GM12878 (cell line): ENCODE results near the gene EVX1. TPM values are rescaled to one million over a fixed set of nuclear protein-coding genes. Genes with fewer than 3 reads are reported as not detected.

Source experiments
- ATAC-seq: fragments of 200-7000 bp; cut with Tn5 transposase; 3 replicates; pipeline ENCODE4 v1.9.1; 2020; ENCODE audit warnings: mild to moderate bottlenecking, moderate library complexity
- BruUV-seq: library from RNA; stranded (reverse); fragments of 400-500 nt; replicated peaks from 2 replicates; lab custom pipeline; 2021; lab: Mats Ljungman, UMichigan
- CTCF ChIA-PET: fragments of 300-600 bp; sonication (Branson Sonifier 250); formaldehyde crosslinking; extraction: SDS; loops from one replicate; lab custom pipeline; 2021; ENCODE audit warnings: inconsistent platforms; lab: Yijun Ruan, JAX
- POLR2A ChIA-PET: fragments of 350-600 bp; formaldehyde crosslinking; extraction: SDS; loops from one replicate; lab custom pipeline; 2021; ENCODE audit warnings: inconsistent platforms; lab: Charles Lee
- RAD21 ChIA-PET: fragments of 300-600 bp; sonication (Branson Sonifier 250); formaldehyde crosslinking; loops from one replicate; lab custom pipeline; 2023; ENCODE audit warnings: antibody characterized with exemption; ENCODE audit not compliant: unreplicated experiment; lab: Charles Lee
- SMC1A ChIA-PET: fragments of 300-600 bp; sonication (Branson Sonifier 250); formaldehyde crosslinking; loops from one replicate; lab custom pipeline; 2023; ENCODE audit not compliant: unreplicated experiment, uncharacterized antibody; lab: Charles Lee
- DNase-seq: peaks from one replicate; pipeline ENCODE4 v3.0.0-alpha.2; 2011; ENCODE audit warnings: low read depth, low spot score
- FAIRE-seq: peaks from 3 replicates; lab custom pipeline; 2011; peaks lifted over from hg19 to GRCh38; lab: Jason Lieb, UNC
- H2AFZ ChIP-seq: 2 replicates; pipeline ENCODE4 v1.6.0; 2011; ENCODE audit warnings: low read depth, low read length, control low read depth; ENCODE audit not compliant: control insufficient read depth
- H3K27ac ChIP-seq: 2 replicates; pipeline ENCODE4 v1.5.1; 2011; ENCODE audit warnings: control low read depth; ENCODE audit not compliant: control insufficient read depth, insufficient read depth
- H3K27me3 ChIP-seq, 2 experiments: replicated peaks in 1 of 2; 2 replicates each; pipeline versions ENCODE4 v1.6.0 to v1.6.1; 2011; ENCODE audit warnings: low read length in 1 of 2; ENCODE audit not compliant: control insufficient read depth in 2 of 2, insufficient read depth in 2 of 2
- H3K36me3 ChIP-seq, 2 experiments: 2 replicates each; pipeline ENCODE4 v1.5.1; 2011; ENCODE audit warnings: low read length in 1 of 2; ENCODE audit not compliant: control insufficient read depth in 2 of 2, insufficient read depth in 2 of 2
- H3K4me1 ChIP-seq: 2 replicates; pipeline ENCODE4 v1.6.1; 2011; ENCODE audit warnings: mild to moderate bottlenecking, low read length, moderate library complexity, mixed read lengths; ENCODE audit not compliant: control insufficient read depth, insufficient read depth
- H3K4me2 ChIP-seq: 2 replicates; pipeline ENCODE4 v1.6.0; 2011; ENCODE audit warnings: control low read depth; ENCODE audit not compliant: control insufficient read depth, insufficient read depth
- H3K4me3 ChIP-seq: fragments of 200-600 bp; sonication (generic); 2 replicates; pipeline ENCODE4 v1.5.1; 2016
- H3K79me2 ChIP-seq: 2 replicates; pipeline ENCODE4 v1.6.0; 2011; ENCODE audit warnings: low read length; ENCODE audit not compliant: control insufficient read depth, insufficient read depth
- H3K9ac ChIP-seq: 2 replicates; pipeline ENCODE4 v1.8.0; 2011; ENCODE audit warnings: low read length, control low read depth, mixed read lengths; ENCODE audit not compliant: control insufficient read depth, insufficient read depth
- H3K9me3 ChIP-seq: replicated peaks from 3 replicates; pipeline ENCODE4 v1.5.1; 2011; ENCODE audit warnings: mild to moderate bottlenecking, low read length; ENCODE audit not compliant: control insufficient read depth, insufficient read depth
- H4K20me1 ChIP-seq: 2 replicates; pipeline ENCODE4 v1.6.0; 2011; ENCODE audit not compliant: control insufficient read depth, insufficient read depth
- BMI1 ChIP-seq: fragments of 450-650 bp; IDR thresholded peaks from 2 replicates; pipeline ENCODE4 v1.6.1; 2016; ENCODE audit warnings: mild to moderate bottlenecking, moderate library complexity, borderline replicate concordance
- CREB1 ChIP-seq: IDR thresholded peaks from 2 replicates; pipeline ENCODE4 v1.6.1; 2012; ENCODE audit warnings: low read depth, mild to moderate bottlenecking, inconsistent platforms
- FOXM1 ChIP-seq: IDR thresholded peaks from 2 replicates; pipeline ENCODE4 v1.6.1; 2012; ENCODE audit warnings: low read depth, mild to moderate bottlenecking, inconsistent platforms, low read length, moderate library complexity
- JUND ChIP-seq: IDR thresholded peaks from 2 replicates; pipeline ENCODE4 v1.6.1; 2012; ENCODE audit warnings: low read depth, mild to moderate bottlenecking, low read length, improper control_type of control experiment, moderate library complexity
- KLF5 ChIP-seq: fragments of 450-650 bp; IDR thresholded peaks from 2 replicates; pipeline ENCODE4 v1.6.1; 2014; ENCODE audit warnings: mild to moderate bottlenecking; ENCODE audit not compliant: partially characterized antibody
- SIX5 ChIP-seq: IDR thresholded peaks from 2 replicates; pipeline ENCODE4 v1.6.1; 2011; ENCODE audit warnings: mild to moderate bottlenecking, low read depth, low read length, moderate library complexity; ENCODE audit not compliant: severe bottlenecking
- SREBF2 ChIP-seq: IDR thresholded peaks from 2 replicates; pipeline ENCODE4 v1.6.1; 2012; ENCODE audit warnings: mild to moderate bottlenecking, low read length
- TAF1 ChIP-seq: IDR thresholded peaks from 2 replicates; pipeline ENCODE4 v1.6.1; 2011; ENCODE audit warnings: mild to moderate bottlenecking, low read depth, low read length, borderline replicate concordance
- WGBS: methylation state at CpG from one replicate; pipeline ENCODE4 v1.1.6; 2016; ENCODE audit warnings: low lambda C conversion rate; ENCODE audit not compliant: insufficient replicate concordance, insufficient coverage; ENCODE audit errors: missing lambda C conversion rate; 5-methylcytosine and 5-hydroxymethylcytosine counted together
- in situ Hi-C: fragments of 300-500 bp; cut with MboI; formaldehyde crosslinking; loops from 9 replicates; pipeline ENCODE4 v1.14.3; 2018; ENCODE audit warnings: mixed read lengths
- intact Hi-C: fragments of 100-400 bp; cut with micrococcal nuclease; formaldehyde crosslinking; loops from one replicate; pipeline ENCODE4 v1.14.2; 2022; ENCODE audit not compliant: unreplicated experiment
- polyA plus RNA-seq, 11 experiments: library from polyadenylated mRNA; depleted of rRNA in 4 of 11; unstranded in 6 of 11; stranded (reverse) in 5 of 11; fragments of >200 nt; fragmentation: Nextera tagmentation in 4 of 11; fragmentation: Illumina TruSeq in 1 of 11; extraction: Ambion mirVana in 4 of 11; extraction: Trizol in 1 of 11; gene quantifications; 1 replicate in 1 of 11; 2 replicates in 10 of 11; pipeline versions ENCODE4 v1.2.1 to v1.2.3, GENCODE V29; 2011 to 2016; ENCODE audit warnings: inconsistent platforms in 2 of 11, missing spikeins in 2 of 11, low read depth in 1 of 11
- total RNA-seq, 4 experiments: library from RNA; depleted of rRNA in 3 of 4; stranded (reverse); fragments of >200 nt in 3 of 4; fragmentation: Illumina TruSeq in 1 of 4; extraction: Trizol in 1 of 4; gene quantifications; 2 replicates each; pipeline versions ENCODE4 v1.2.1 to v1.2.3, GENCODE V29; 2013 to 2021

EVX1 gene
- total and polyA plus RNA-seq, 10 of the 15 experiments (the other 5 are each of a cell fraction or from before 2014, with no cell fraction given), result not detected

- POLR2A ChIA-PET, result no interaction called here
- no peaks in the 10 kb centered on the region for H3K36me3 ChIP-seq
- no peak for TF ChIP-seq BMI1
- no peak for TF ChIP-seq TAF1
- TF ChIP-seq, all 136 proteins: peak for 0
- Histone ChIP-seq H3K9me3 (no peaks in the 10 kb centered on the region), H3K4me3 (no peak overlapping the region), H3K79me2 (no peaks in the 10 kb centered on the region), H3K4me1 (no peaks in the 10 kb centered on the region), H3K27ac (no peak overlapping the region), H4K20me1 (no peaks in the 10 kb centered on the region), H2AFZ (no peak overlapping the region), H3K9ac (no peak overlapping the region), H3K27me3 (peaks cover 23 to 43% of the 10 kb centered on the region in 2 experiments), H3K4me2 (no peak overlapping the region)
- ChIA-PET RAD21 (interaction anchor here (0.5 kb wide), 1 partner anchor 1061 kb away, joined by 3 read pairs; no protein-coding TSS in a partner anchor), CTCF (interaction anchor here (1.8 kb wide), 1 partner anchor 10 kb away, joined by 8 read pairs; no protein-coding TSS in a partner anchor), SMC1A (no interaction called here)
- intact Hi-C loops (no loop called here), in situ Hi-C loops (no loop called here)
- DNase-seq (no peak), FAIRE-seq (no peak), ATAC-seq (no peak)
- BruUV-seq, result no TSS peak
- WGBS, result 19% methylated on average over 47 of the region's 52 CpGs
Observed at GRCh38 chr7:27205325-27206280, 37.0 kb upstream of the EVX1 start.

GRCh38 chr7:27207348-27207985, 35.1 kb upstream of the EVX1 start:
- Histone ChIP-seq H3K36me3 (no peaks in the 10 kb centered on the region), H3K27me3 (peaks cover 11 to 36% of the 10 kb centered on the region in 2 experiments), H3K4me2 (no peak overlapping the region), H3K4me3 (no peak overlapping the region), H3K9ac (no peak overlapping the region), H2AFZ (no peak overlapping the region), H3K27ac (no peak overlapping the region), H4K20me1 (no peaks in the 10 kb centered on the region), H3K4me1 (no peaks in the 10 kb centered on the region), H3K9me3 (no peaks in the 10 kb centered on the region), H3K79me2 (no peaks in the 10 kb centered on the region)
- ChIA-PET SMC1A (interaction anchor here (0.5 to 1.4 kb wide), 3 partner anchors 15 to 627 kb away, joined by 3 read pairs; no protein-coding TSS in a partner anchor), POLR2A (no interaction called here), CTCF (interaction anchor here (0.6 to 4.1 kb wide), 5 partner anchors 12 to 714 kb away, joined by 4 to 23 read pairs (median 5); no protein-coding TSS in a partner anchor), RAD21 (interaction anchor here (1.4 kb wide), 1 partner anchor 11 kb away, joined by 5 read pairs; no protein-coding TSS in a partner anchor)
- ATAC-seq (no peak), DNase-seq (no peak), FAIRE-seq (no peak)
- intact Hi-C loops, result no loop called here
- no TSS peak for BruUV-seq
- TF ChIP-seq KLF5 (no peak), FOXM1 (no peak), JUND (no peak), SIX5 (no peak), SREBF2 (no peak), CREB1 (no peak)
- 16% methylated on average over 7 of the region's 7 CpGs for WGBS
- in situ Hi-C loops, result no loop called here
